ENCODE data around the gene EZH2.

DNA sequence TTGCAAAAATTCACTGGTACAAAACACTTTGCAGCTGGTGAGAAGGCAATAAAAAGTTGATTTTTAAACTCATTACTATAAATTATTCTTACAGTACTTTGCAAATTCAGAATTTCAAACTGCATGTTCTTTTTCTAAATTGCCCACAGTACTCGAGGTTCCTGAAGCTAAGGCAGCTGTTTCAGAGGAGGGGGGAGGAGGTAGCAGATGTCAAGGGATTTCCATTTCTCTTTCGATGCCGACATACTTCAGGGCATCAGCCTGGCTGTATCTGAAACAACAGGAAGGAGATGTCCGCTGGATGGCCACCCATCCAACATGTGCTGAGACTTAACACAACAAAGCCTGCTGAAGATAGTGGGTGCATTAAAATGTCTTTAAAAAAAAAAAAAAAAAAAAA is 76.7 kb downstream of the EZH2 start:
- TF ChIP-seq, protein P1, sequence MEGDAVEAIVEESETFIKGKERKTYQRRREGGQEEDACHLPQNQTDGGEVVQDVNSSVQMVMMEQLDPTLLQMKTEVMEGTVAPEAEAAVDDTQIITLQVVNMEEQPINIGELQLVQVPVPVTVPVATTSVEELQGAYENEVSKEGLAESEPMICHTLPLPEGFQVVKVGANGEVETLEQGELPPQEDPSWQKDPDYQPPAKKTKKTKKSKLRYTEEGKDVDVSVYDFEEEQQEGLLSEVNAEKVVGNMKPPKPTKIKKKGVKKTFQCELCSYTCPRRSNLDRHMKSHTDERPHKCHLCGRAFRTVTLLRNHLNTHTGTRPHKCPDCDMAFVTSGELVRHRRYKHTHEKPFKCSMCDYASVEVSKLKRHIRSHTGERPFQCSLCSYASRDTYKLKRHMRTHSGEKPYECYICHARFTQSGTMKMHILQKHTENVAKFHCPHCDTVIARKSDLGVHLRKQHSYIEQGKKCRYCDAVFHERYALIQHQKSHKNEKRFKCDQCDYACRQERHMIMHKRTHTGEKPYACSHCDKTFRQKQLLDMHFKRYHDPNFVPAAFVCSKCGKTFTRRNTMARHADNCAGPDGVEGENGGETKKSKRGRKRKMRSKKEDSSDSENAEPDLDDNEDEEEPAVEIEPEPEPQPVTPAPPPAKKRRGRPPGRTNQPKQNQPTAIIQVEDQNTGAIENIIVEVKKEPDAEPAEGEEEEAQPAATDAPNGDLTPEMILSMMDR (IDR thresholded peaks at IDR 0.05 in 4 of 5, conservative IDR thresholded peaks at IDR 0.05 in 1 of 5): no peak
- TF ChIP-seq POLR2A (IDR thresholded peaks at IDR 0.05): no peak
